Measurements from ENCODE around the gene MON2.
A peak's percentile ranks its signal among the peaks of the same experiment; 100 is the strongest.

Gene MON2

DNA sequence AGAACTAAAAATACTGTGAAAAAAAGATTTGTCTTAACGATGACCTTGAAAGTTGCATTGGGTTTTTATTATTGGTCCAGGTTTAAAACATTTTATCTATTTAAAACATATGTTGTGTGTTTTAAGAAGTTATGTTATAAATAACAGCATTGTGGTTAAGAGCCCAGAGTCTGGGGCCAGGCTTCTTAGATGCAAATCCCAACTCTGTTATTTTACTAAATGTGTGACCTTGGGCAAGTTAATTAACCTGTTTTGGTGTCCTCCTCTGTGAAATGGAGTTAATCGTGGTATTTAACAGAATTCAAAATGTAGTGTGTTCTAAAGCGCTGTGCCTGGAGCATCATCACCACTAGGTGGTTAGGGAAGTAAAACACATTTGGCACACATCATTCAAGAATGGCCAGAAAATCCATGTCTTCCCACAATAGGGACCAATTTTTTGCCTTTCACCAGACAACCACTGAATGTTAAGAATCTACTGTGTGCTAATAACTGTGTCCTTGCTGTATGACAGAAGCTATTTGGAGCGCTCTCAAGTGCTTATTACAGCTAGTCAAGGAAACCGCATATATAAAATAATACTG lies 133.3 kb downstream of the MON2 start:
- Mint-ChIP-seq H3K27ac (no peak overlapping the region), H3K4me3 (no peak overlapping the region), H3K4me1 (ENCODE audit: low read depth) (peaks cover 13% of the 10 kb centered on the region), H3K27me3 (ENCODE audit: low read depth) (no peaks in the 10 kb centered on the region), H3K9me3 (no peaks in the 10 kb centered on the region), H3K36me3 (ENCODE audit: low read depth) (peaks cover 12% of the 10 kb centered on the region)
- DNase-seq (ENCODE audit: low spot score), result no peak

DNA sequence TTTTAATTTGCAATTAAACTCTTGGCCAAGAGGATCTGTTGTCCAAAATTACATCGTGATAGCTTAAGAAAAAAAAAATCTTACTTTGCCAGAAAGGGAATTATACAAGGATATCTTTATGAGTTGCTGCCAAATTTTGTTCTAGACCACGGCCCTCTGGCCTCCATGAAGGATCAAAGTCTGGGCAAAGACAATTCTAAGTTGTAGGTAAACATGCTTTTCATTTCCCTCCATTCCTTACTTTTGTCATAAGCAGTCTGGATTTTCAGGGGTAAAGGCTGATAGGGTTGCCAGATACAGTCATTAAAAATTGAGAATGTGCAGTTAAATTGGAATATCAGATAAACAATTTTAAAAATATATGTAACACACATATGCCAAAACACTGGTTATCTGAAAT lies 135.1 kb downstream of the MON2 start:
- Mint-ChIP-seq H3K4me1 (ENCODE audit: low read depth) (peaks cover 30% of the 10 kb centered on the region), H3K27ac (peak overlapping the region; percentile 98)

DNA sequence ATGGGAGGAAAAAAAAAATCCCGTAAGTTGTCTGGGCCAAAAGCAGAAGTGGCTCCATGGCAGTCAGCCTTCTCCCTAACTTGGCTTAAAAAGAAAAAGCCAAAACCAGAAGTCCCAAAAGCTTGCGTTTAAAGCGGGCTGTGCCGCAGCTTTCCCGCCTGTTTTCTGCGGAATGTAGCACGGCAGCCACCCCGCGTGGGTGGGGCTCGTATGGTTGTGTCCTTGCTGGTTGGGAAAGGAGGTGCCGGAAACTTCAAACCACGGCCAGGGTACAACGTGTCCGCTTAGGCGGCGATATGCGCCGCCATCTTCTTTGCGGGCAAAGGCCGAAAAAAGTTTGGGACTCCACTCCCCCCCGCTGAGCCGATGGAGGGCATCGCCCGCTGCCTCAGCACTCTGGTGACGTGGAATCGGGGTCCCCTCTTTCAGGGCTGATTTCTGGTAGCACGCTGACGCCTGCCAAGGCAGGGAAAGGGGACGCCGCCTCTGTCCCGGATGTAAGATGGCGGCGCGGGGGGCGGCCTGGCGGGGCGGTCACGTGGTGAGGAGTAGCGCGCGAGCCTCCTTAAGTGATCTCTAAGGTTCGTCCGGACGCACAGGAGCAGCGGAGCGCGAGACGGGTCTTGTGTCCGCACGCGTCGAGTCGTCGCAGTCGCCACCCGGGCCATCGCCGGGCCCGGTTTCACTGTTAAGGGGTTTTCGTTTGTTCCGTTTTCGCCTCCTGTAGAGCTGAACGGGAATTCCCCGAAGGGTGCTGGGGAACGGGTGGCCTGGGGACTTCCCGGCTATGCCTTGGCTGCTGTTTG lies 135.8 kb downstream of the MON2 start:
- DNase-seq (ENCODE audit: low spot score), result peak; percentile 85
- Mint-ChIP-seq H3K4me1 (ENCODE audit: low read depth) (peaks cover 32% of the 10 kb centered on the region), H3K4me3 (peak overlapping the region; percentile 91), H3K36me3 (ENCODE audit: low read depth) (peaks cover 27% of the 10 kb centered on the region), H3K9me3 (no peaks in the 10 kb centered on the region), H3K27ac (peak overlapping the region; percentile 98), H3K27me3 (ENCODE audit: low read depth) (no peaks in the 10 kb centered on the region)

More for the DNA sequence above, 135.1 kb downstream of the MON2 start:
- H3K27me3 Mint-ChIP-seq (ENCODE audit: low read depth), result no peaks in the 10 kb centered on the region
- peak overlapping the region; percentile 91 for H3K4me3 Mint-ChIP-seq
- H3K36me3 Mint-ChIP-seq (ENCODE audit: low read depth), result peaks cover 25% of the 10 kb centered on the region
- no peak for DNase-seq (ENCODE audit: low spot score)
- H3K9me3 Mint-ChIP-seq, result no peaks in the 10 kb centered on the region

DNA sequence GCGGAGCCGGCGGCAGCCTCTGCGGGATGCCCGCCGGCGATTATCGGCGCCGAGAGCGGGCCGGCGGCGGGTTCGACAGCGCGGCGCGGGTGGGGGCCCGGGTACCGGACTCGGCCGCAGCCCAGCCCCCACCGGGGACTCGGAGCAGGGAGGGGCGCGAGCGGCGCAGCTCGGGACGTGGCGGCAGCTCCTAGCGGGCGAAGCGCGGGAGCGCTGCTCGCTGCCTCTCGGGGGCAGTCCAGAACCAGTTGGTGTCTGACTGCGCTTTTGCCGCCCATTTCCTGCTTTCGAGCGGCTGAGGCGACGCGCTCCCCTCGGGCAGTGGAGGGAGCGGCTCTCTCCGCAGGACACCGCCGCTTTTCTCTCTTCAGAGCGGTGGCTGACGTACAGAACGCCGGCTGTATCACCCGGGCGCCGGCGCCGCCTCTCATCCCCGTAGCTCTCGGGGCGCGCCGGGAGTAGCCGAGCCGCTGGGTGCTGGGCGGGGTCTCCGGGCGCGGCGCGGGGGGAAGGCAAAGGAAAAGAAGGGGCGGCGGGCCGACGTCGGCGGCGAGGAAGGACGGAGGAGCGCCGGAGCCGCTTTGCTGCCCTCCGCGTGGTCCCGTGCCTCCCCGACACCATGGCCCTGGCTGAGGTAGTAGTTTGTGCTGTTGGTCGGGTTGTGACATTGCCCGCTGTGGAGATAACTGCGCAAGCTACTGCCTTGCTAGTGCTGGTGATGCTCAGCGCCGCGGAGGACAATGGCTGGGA lies 136.6 kb downstream of the MON2 start:
- no peaks in the 10 kb centered on the region for H3K9me3 Mint-ChIP-seq
- peaks cover 32% of the 10 kb centered on the region for H3K4me1 Mint-ChIP-seq (ENCODE audit: low read depth)
- peak overlapping the region; percentile 92 for H3K4me3 Mint-ChIP-seq
- peak overlapping the region; percentile 98 for H3K27ac Mint-ChIP-seq
- DNase-seq (ENCODE audit: low spot score), result peak; percentile 86
- no peaks in the 10 kb centered on the region for H3K27me3 Mint-ChIP-seq (ENCODE audit: low read depth)
- H3K36me3 Mint-ChIP-seq (ENCODE audit: low read depth), result peaks cover 27% of the 10 kb centered on the region

DNA sequence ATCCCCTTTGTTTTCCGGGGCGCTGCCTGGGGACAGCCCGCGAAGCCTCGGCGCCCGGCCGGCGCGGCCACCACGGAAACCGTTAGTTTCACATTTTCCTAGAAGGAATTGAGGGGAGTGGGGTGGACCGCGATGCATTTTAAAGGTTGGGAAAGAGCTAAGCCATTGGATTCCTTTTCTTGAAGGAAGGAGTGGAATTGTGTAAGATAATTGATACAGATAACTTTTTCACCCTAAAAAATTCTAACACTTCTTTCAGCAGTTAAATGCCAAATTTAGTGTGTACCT lies 137.1 kb downstream of the MON2 start:
- no peaks in the 10 kb centered on the region for H3K9me3 Mint-ChIP-seq
- DNase-seq (ENCODE audit: low spot score), result no peak
- peaks cover 27% of the 10 kb centered on the region for H3K36me3 Mint-ChIP-seq (ENCODE audit: low read depth)
- peak overlapping the region; percentile 98 for H3K27ac Mint-ChIP-seq
- peaks cover 32% of the 10 kb centered on the region for H3K4me1 Mint-ChIP-seq (ENCODE audit: low read depth)
- H3K4me3 Mint-ChIP-seq, result peak overlapping the region; percentile 92
- H3K27me3 Mint-ChIP-seq (ENCODE audit: low read depth), result no peaks in the 10 kb centered on the region

DNA sequence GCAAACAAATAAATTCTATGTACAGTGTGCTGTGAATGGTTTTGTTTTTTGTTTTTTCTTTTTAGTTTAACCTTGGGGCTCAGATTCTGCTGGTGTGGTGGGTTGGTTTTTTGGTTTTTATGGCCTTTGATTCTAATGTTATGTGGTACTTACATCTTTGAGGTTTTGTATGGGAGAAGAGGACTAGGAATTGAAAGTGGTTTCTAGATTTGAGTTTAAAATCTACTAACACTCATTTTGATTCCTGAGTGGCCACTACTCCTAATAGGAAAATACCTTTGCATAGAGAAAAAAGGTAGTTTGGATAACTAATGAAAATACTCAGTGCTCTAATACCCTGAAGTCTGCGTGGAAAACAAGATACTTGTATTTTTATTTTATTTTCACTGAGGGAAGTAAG lies 137.7 kb downstream of the MON2 start:
- DNase-seq (ENCODE audit: low spot score), result no peak
- peak overlapping the region; percentile 98 for H3K27ac Mint-ChIP-seq
- H3K27me3 Mint-ChIP-seq (ENCODE audit: low read depth), result no peaks in the 10 kb centered on the region
- H3K4me3 Mint-ChIP-seq, result peak overlapping the region; percentile 92
- no peaks in the 10 kb centered on the region for H3K9me3 Mint-ChIP-seq
- H3K4me1 Mint-ChIP-seq (ENCODE audit: low read depth), result peaks cover 32% of the 10 kb centered on the region
- H3K36me3 Mint-ChIP-seq (ENCODE audit: low read depth), result peaks cover 27% of the 10 kb centered on the region

DNA sequence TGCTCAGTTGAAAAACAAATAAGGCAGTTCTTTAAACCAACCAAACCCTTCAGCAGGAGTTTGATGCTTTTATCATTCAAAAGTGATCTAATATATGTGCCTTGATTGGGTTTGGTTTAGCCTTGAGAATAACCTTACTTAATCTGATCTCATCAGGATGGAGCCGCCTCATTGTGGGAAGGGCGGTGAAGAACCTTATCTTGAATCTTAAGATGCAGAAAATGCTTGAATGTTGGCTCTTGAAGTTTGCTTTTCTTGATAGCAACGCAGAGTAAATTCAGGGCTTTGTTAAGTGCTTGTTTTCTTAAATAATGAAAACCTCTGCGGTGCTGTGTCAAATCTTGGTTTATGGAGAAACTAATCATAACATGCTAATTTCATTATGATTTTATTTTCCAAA lies 138.2 kb downstream of the MON2 start:
- Mint-ChIP-seq H3K27ac (peak overlapping the region; percentile 8), H3K36me3 (ENCODE audit: low read depth) (peaks cover 27% of the 10 kb centered on the region), H3K9me3 (no peaks in the 10 kb centered on the region), H3K27me3 (ENCODE audit: low read depth) (no peaks in the 10 kb centered on the region), H3K4me1 (ENCODE audit: low read depth) (peaks cover 32% of the 10 kb centered on the region), H3K4me3 (peak overlapping the region; percentile 92)
- DNase-seq (ENCODE audit: low spot score), result no peak

DNA sequence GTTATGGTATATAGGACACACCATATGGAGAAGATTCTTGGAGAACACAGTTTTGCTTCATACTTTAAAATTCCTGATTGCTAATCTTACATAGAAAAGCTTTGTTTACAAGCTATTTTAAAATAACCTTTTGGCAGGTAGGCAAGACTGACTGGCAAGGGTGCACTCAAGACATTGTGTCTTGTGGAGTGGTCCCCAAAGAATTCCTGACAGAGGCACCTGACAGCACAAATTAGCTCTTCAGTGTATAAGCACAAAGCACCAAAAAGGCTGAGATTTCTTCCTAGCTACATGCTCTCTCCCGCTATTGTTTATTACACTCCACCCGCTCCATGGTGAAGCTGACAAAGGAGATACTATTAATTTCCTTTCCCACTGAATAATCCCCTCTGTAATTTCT lies 139.4 kb downstream of the MON2 start:
- no peak overlapping the region for H3K27ac Mint-ChIP-seq
- no peaks in the 10 kb centered on the region for H3K9me3 Mint-ChIP-seq
- H3K27me3 Mint-ChIP-seq (ENCODE audit: low read depth), result no peaks in the 10 kb centered on the region
- no peak for DNase-seq (ENCODE audit: low spot score)
- peak overlapping the region; percentile 92 for H3K4me3 Mint-ChIP-seq
- H3K4me1 Mint-ChIP-seq (ENCODE audit: low read depth), result peaks cover 29% of the 10 kb centered on the region
- peaks cover 27% of the 10 kb centered on the region for H3K36me3 Mint-ChIP-seq (ENCODE audit: low read depth)

DNA sequence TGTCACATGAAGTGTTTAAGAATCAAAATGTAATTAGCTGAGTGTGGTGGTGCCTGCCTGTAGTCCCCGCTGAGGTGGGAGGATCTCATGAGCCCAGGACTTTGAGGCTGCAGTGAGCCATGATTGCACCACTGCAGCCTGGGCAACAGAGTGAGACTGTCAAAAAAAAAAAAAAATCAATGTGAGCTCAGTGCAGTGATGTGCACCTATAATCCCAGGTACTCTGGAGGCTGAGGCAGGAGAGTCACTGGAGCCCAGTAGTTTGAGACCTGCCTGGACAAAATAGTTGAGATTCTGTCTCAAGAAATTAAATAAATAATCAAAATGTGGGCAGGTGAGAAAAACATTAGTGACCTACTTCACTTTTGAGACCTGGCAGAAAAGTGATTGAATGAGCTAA lies 140.0 kb downstream of the MON2 start:
- H3K36me3 Mint-ChIP-seq (ENCODE audit: low read depth), result peaks cover 25% of the 10 kb centered on the region

DNA sequence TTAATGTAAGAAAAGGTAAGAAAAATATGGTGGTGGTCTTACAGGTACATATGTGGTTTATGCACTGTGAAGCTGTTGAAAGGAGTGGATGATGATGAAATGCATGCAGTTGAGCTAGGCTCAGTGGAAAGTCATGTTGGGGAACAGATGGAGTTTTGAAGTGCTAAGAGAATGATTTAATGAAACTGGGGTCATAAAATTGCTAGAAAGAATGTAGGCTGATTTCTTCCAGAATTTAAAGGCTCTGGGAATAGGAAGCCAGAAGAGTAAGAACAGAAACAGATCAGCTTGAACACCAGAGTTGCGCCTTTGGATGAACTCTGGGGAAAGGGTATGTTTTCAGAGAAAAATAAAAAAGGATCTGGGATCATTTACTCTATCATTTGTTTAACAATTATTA lies 146.5 kb downstream of the MON2 start:
- H3K4me3 Mint-ChIP-seq, result no peak overlapping the region
- peaks cover 4% of the 10 kb centered on the region for H3K36me3 Mint-ChIP-seq (ENCODE audit: low read depth)
- no peaks in the 10 kb centered on the region for H3K9me3 Mint-ChIP-seq
- no peak for DNase-seq (ENCODE audit: low spot score)
- no peaks in the 10 kb centered on the region for H3K4me1 Mint-ChIP-seq (ENCODE audit: low read depth)
- H3K27me3 Mint-ChIP-seq (ENCODE audit: low read depth), result no peaks in the 10 kb centered on the region
- no peak overlapping the region for H3K27ac Mint-ChIP-seq

More for the DNA sequence above, 140.0 kb downstream of the MON2 start:
- DNase-seq (ENCODE audit: low spot score), result no peak
- H3K9me3 Mint-ChIP-seq, result no peaks in the 10 kb centered on the region
- H3K4me1 Mint-ChIP-seq (ENCODE audit: low read depth), result peaks cover 26% of the 10 kb centered on the region
- H3K4me3 Mint-ChIP-seq, result no peak overlapping the region
- H3K27ac Mint-ChIP-seq, result no peak overlapping the region
- H3K27me3 Mint-ChIP-seq (ENCODE audit: low read depth), result no peaks in the 10 kb centered on the region

DNA sequence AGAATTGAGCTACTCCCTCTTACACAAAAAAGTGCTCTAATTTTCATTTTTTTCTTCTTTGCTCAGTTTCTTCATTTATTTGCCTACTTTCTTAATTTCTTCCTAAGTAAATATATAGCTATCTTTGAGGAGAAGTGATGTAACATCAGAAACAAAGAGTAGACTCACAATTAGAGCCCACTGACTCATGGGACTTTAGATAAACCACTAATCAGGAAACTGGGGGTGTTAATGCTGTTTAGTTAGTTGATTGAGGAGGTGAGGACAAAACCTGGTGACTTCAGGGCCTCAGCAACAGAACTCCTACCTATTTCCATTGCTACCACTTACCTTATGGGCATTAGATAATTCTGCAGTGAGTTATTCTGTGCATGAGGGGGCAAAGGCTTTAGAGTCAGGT lies 151.7 kb downstream of the MON2 start:
- Mint-ChIP-seq H3K27me3 (ENCODE audit: low read depth) (peaks cover 7% of the 10 kb centered on the region), H3K9me3 (no peaks in the 10 kb centered on the region), H3K27ac (no peak overlapping the region), H3K36me3 (ENCODE audit: low read depth) (peaks cover 4% of the 10 kb centered on the region), H3K4me1 (ENCODE audit: low read depth) (no peaks in the 10 kb centered on the region), H3K4me3 (no peak overlapping the region)
- DNase-seq (ENCODE audit: low spot score), result no peak

DNA sequence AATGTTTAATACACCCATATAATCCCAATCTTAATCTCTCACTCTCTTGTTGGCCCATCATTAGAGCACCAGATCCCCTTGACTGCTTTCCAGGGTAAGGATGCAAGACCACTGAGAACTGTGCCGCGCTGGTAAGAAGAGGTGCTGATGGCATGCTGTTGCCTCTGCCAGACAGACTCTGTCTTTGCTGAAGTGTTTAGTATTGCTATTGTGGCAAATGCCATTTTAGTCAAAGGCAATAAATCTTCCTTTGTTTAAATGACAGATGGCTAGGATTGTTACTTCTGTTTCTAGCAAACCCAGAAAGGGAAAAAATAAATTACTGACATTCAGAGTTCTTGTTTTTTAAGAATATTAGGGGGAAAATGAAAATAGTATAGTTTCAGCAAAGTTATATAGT lies 152.3 kb downstream of the MON2 start:
- Mint-ChIP-seq H3K27me3 (ENCODE audit: low read depth) (peaks cover 7% of the 10 kb centered on the region), H3K9me3 (no peaks in the 10 kb centered on the region), H3K4me1 (ENCODE audit: low read depth) (no peaks in the 10 kb centered on the region), H3K36me3 (ENCODE audit: low read depth) (peaks cover 4% of the 10 kb centered on the region), H3K4me3 (no peak overlapping the region), H3K27ac (no peak overlapping the region)
- DNase-seq (ENCODE audit: low spot score), result no peak

DNA sequence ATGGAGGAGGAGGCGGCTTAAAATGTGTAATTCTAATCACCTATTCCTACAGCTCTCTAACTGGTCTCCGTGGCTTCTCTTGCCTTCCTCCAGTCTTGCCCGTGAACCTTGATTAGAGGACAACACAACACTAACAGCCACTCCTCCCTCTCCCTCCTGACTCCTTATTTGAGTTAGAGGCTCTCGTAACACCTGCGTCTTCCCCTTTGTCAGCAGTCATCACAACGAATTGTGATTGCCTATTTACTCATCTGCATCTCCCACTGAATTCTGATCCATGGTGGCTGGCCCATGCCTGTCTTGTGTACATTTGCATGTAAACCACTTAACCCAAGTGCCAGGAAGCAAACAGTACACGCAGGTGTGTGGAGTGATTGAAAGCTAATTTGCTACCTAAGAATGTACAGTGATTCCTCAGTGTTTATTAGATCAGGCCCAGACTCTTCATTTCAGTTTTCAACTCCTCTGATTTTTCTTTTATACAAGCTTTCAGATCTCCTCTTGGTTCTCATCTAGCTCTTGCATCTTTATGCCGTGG lies 154.5 kb downstream of the MON2 start:
- H3K27me3 Mint-ChIP-seq (ENCODE audit: low read depth), result peaks cover 12% of the 10 kb centered on the region
- no peak overlapping the region for H3K27ac Mint-ChIP-seq
- no peak for DNase-seq (ENCODE audit: low spot score)
- no peak overlapping the region for H3K4me3 Mint-ChIP-seq
- H3K9me3 Mint-ChIP-seq, result no peaks in the 10 kb centered on the region
- H3K36me3 Mint-ChIP-seq (ENCODE audit: low read depth), result peaks cover 2% of the 10 kb centered on the region
- H3K4me1 Mint-ChIP-seq (ENCODE audit: low read depth), result no peaks in the 10 kb centered on the region

DNA sequence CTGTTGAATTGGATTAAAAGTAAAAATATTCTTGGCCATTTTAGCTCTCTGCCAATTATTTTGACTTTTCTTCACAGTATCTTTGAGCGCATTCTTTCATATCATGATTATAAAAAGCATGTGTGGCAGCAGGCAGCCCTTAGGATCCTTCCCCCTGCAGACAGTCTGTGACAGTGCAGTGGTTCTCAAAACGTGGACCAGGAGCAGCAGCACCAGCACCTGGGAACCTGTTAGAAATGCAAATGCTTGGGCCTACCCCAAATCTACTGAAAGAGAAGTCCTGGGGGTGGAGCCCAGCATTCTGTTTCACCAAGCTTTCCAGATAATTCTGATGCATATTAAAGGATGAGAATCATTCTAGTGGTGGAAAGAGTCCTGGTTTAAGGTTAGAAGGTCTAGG lies 155.6 kb downstream of the MON2 start:
- H3K4me1 Mint-ChIP-seq (ENCODE audit: low read depth), result no peaks in the 10 kb centered on the region
- no peak for DNase-seq (ENCODE audit: low spot score)
- peaks cover 13% of the 10 kb centered on the region for H3K27me3 Mint-ChIP-seq (ENCODE audit: low read depth)
- H3K27ac Mint-ChIP-seq, result no peak overlapping the region
- H3K4me3 Mint-ChIP-seq, result no peak overlapping the region
- H3K36me3 Mint-ChIP-seq (ENCODE audit: low read depth), result no peaks in the 10 kb centered on the region
- H3K9me3 Mint-ChIP-seq, result no peaks in the 10 kb centered on the region
